Activated T-helper 1 cell treated with anti-CD3 and anti-CD28 coated beads, Interleukin-12 subunit alpha, Interleukin-12 subunit beta, Interleukin-2, Interleukin-4 antibody, amounts not matched to agents 30 ng/mL and 10 ng/mL and 1 ng/mL, durations not matched to agents 14 hours and 24 hours and 36 hours (primary cell): ENCODE data around the gene NOP56. TPM values are rescaled to one million over a fixed set of nuclear protein-coding genes. Genes with fewer than 3 reads are reported as not detected.

Experiments used
- DNase-seq: peaks from one replicate; pipeline ENCODE4 v3.0.0; 2021; ENCODE audit warnings: low spot score
- H3K27ac Mint-ChIP-seq: one replicate; pipeline ENCODE4 v1.8.0; 2021; ENCODE audit warnings: mild to moderate bottlenecking, mixed read lengths
- H3K27me3 Mint-ChIP-seq: one replicate; pipeline ENCODE4 v1.8.0; 2022; ENCODE audit warnings: mild to moderate bottlenecking, moderate library complexity, mixed read lengths; ENCODE audit not compliant: insufficient read depth
- H3K36me3 Mint-ChIP-seq: one replicate; pipeline ENCODE4 v1.8.0; 2021; ENCODE audit warnings: low read depth, mixed read lengths
- H3K4me1 Mint-ChIP-seq: one replicate; pipeline ENCODE4 v1.8.0; 2021; ENCODE audit warnings: low read depth, mixed read lengths
- H3K4me3 Mint-ChIP-seq: one replicate; pipeline ENCODE4 v1.8.0; 2021; ENCODE audit warnings: mild to moderate bottlenecking, moderate library complexity, mixed read lengths
- H3K9me3 Mint-ChIP-seq: one replicate; pipeline ENCODE4 v1.8.0; 2021; ENCODE audit warnings: mixed read lengths
- intact Hi-C: fragments of 100-400 bp; cut with micrococcal nuclease; formaldehyde crosslinking; loops from one replicate; pipeline ENCODE4 v1.15.1; 2024
- total RNA-seq: library from RNA; stranded (reverse); gene quantifications from 2 replicates; pipeline ENCODE4 v1.2.3, GENCODE V29; 2022

Gene NOP56
- total RNA-seq, 1 donor from 2014 or later = 897 TPM

- Mint-ChIP-seq H3K4me3 (peak overlapping the region; percentile 92), H3K4me1 (peaks cover 40% of the 10 kb centered on the region), H3K27me3 (no peaks in the 10 kb centered on the region), H3K27ac (peak overlapping the region; percentile 56), H3K36me3 (peaks cover 62% of the 10 kb centered on the region), H3K9me3 (no peaks in the 10 kb centered on the region)
- no peak for DNase-seq
- intact Hi-C loops = loop anchor here (5.0 to 10.0 kb wide), 2 partner anchors 552 to 1820 kb away; partner anchors contain the start of genes FAM110A and STK35
These were observed 2.0 kb downstream of the NOP56 start for GRCh38 chr20:2654384-2654822.

GRCh38 chr20:2654831-2655230 lies 2.4 kb downstream of the NOP56 start:
- DNase-seq = no peak
- Mint-ChIP-seq H3K9me3 (no peaks in the 10 kb centered on the region), H3K4me3 (peak overlapping the region; percentile 92), H3K27ac (peak overlapping the region; percentile 56), H3K36me3 (peaks cover 66% of the 10 kb centered on the region), H3K27me3 (no peaks in the 10 kb centered on the region), H3K4me1 (peaks cover 40% of the 10 kb centered on the region)
- intact Hi-C loops = loop anchor here (5.0 to 10.0 kb wide), 2 partner anchors 553 to 1820 kb away; partner anchors contain the start of genes FAM110A and STK35

GRCh38 chr20:2655331-2656116 lies 3.1 kb downstream of the NOP56 start:
- no peak overlapping the region for H3K27ac Mint-ChIP-seq
- H3K4me3 Mint-ChIP-seq = peak overlapping the region; percentile 92
- H3K4me1 Mint-ChIP-seq = peaks cover 40% of the 10 kb centered on the region
- peaks cover 72% of the 10 kb centered on the region for H3K36me3 Mint-ChIP-seq
- no peaks in the 10 kb centered on the region for H3K9me3 Mint-ChIP-seq
- no peaks in the 10 kb centered on the region for H3K27me3 Mint-ChIP-seq
- intact Hi-C loops = loop anchor here (10.0 kb wide), 1 partner anchor 1821 kb away; the partner anchor contains the start of gene FAM110A
- no peak for DNase-seq

GRCh38 chr20:2656471-2657117 lies 4.2 kb downstream of the NOP56 start:
- H3K4me1 Mint-ChIP-seq = peaks cover 43% of the 10 kb centered on the region
- H3K9me3 Mint-ChIP-seq = no peaks in the 10 kb centered on the region
- peaks cover 78% of the 10 kb centered on the region for H3K36me3 Mint-ChIP-seq
- no peak for DNase-seq
- H3K4me3 Mint-ChIP-seq = peak overlapping the region; percentile 22
- intact Hi-C loops = loop anchor here (10.0 kb wide), 1 partner anchor 1822 kb away; the partner anchor contains the start of gene FAM110A
- peak overlapping the region; percentile 47 for H3K27ac Mint-ChIP-seq
- H3K27me3 Mint-ChIP-seq = no peaks in the 10 kb centered on the region

GRCh38 chr20:2657241-2657640 lies 4.8 kb downstream of the NOP56 start:
- no peak for DNase-seq
- H3K4me1 Mint-ChIP-seq = peaks cover 50% of the 10 kb centered on the region
- peaks cover 85% of the 10 kb centered on the region for H3K36me3 Mint-ChIP-seq
- no peaks in the 10 kb centered on the region for H3K27me3 Mint-ChIP-seq
- H3K4me3 Mint-ChIP-seq = no peak overlapping the region
- intact Hi-C loops = loop anchor here (10.0 kb wide), 1 partner anchor 1822 kb away; the partner anchor contains the start of gene FAM110A
- no peaks in the 10 kb centered on the region for H3K9me3 Mint-ChIP-seq
- no peak overlapping the region for H3K27ac Mint-ChIP-seq

- intact Hi-C loops = loop anchor here (10.0 kb wide), 1 partner anchor 1823 kb away; the partner anchor contains the start of gene FAM110A
- H3K4me1 Mint-ChIP-seq = peaks cover 52% of the 10 kb centered on the region
- DNase-seq = no peak
- no peaks in the 10 kb centered on the region for H3K9me3 Mint-ChIP-seq
- H3K27ac Mint-ChIP-seq = no peak overlapping the region
- H3K36me3 Mint-ChIP-seq = peaks cover 86% of the 10 kb centered on the region
- no peak overlapping the region for H3K4me3 Mint-ChIP-seq
- H3K27me3 Mint-ChIP-seq = no peaks in the 10 kb centered on the region
These were observed 5.2 kb downstream of the NOP56 start for GRCh38 chr20:2657674-2658073.

- peaks cover 80% of the 10 kb centered on the region for H3K36me3 Mint-ChIP-seq
- no peak overlapping the region for H3K27ac Mint-ChIP-seq
- no peak for DNase-seq
- H3K4me3 Mint-ChIP-seq = no peak overlapping the region
- intact Hi-C loops = loop anchor here (10.0 kb wide), 1 partner anchor 1824 kb away; the partner anchor contains the start of gene FAM110A
- peaks cover 1% of the 10 kb centered on the region for H3K27me3 Mint-ChIP-seq
- H3K9me3 Mint-ChIP-seq = no peaks in the 10 kb centered on the region
- H3K4me1 Mint-ChIP-seq = peaks cover 52% of the 10 kb centered on the region
These were observed 6.3 kb downstream of the NOP56 start for GRCh38 chr20:2658414-2659354.

- Mint-ChIP-seq H3K9me3 (no peaks in the 10 kb centered on the region), H3K36me3 (peaks cover 74% of the 10 kb centered on the region), H3K27ac (no peak overlapping the region), H3K27me3 (peaks cover 1% of the 10 kb centered on the region), H3K4me3 (no peak overlapping the region), H3K4me1 (peaks cover 50% of the 10 kb centered on the region)
- DNase-seq = no peak
- intact Hi-C loops = loop anchor here (10.0 kb wide), 1 partner anchor 1825 kb away; the partner anchor contains the start of gene FAM110A
These were observed 7.1 kb downstream of the NOP56 start for GRCh38 chr20:2659547-2659946.

GRCh38 chr20:2663364-2663886 lies 11.0 kb downstream of the NOP56 start:
- Mint-ChIP-seq H3K4me1 (peaks cover 22% of the 10 kb centered on the region), H3K9me3 (no peaks in the 10 kb centered on the region), H3K36me3 (peaks cover 37% of the 10 kb centered on the region), H3K4me3 (peak overlapping the region; percentile 89), H3K27ac (peak overlapping the region; percentile 86), H3K27me3 (peaks cover 1% of the 10 kb centered on the region)
- intact Hi-C loops = no loop called here
- DNase-seq = no peak

GRCh38 chr20:2663887-2664719 lies 11.7 kb downstream of the NOP56 start, which contains the start of gene IDH3B:
Gene IDH3B, minus strand, starts transcription at chr20:2664216. Its CDS starts 28 bp downstream, at chr20:2664188.
- peaks cover 30% of the 10 kb centered on the region for H3K36me3 Mint-ChIP-seq
- H3K27me3 Mint-ChIP-seq = peaks cover 6% of the 10 kb centered on the region
- intact Hi-C loops = loop anchor here (1.0 kb wide), 1 partner anchor 12 kb away; the partner anchor contains the start of gene NOP56

GRCh38 chr20:2671977-2672376 lies 19.5 kb downstream of the NOP56 start:
- peaks cover 5% of the 10 kb centered on the region for H3K27me3 Mint-ChIP-seq
- intact Hi-C loops = no loop called here
- H3K4me3 Mint-ChIP-seq = no peak overlapping the region
- no peaks in the 10 kb centered on the region for H3K36me3 Mint-ChIP-seq
- no peaks in the 10 kb centered on the region for H3K4me1 Mint-ChIP-seq
- H3K27ac Mint-ChIP-seq = no peak overlapping the region
- no peaks in the 10 kb centered on the region for H3K9me3 Mint-ChIP-seq
- DNase-seq = no peak

More at GRCh38 chr20:2663887-2664719, 11.7 kb downstream of the NOP56 start, which contains the start of gene IDH3B:
- H3K4me3 Mint-ChIP-seq = peak within 1 kb of the TSS; percentile 89
- peak within 1 kb of the TSS; percentile 97 for H3K27ac Mint-ChIP-seq
- peaks cover 17% of the 10 kb centered on the region for H3K4me1 Mint-ChIP-seq
- DNase-seq = peak; percentile 91
- no peaks in the 10 kb centered on the region for H3K9me3 Mint-ChIP-seq
